ENCODE results near the gene ANXA11. TPM values are rescaled to one million over a fixed set of nuclear protein-coding genes. Genes with fewer than 3 reads are reported as not detected.
"Not testable (repeated sequence)": the region's sequence is repeated elsewhere in the genome, so short reads cannot be mapped to it uniquely, and the experiment has no call there.

Gene ANXA11
- total RNA-seq, 1 donor from 2014 or later: 219 TPM

- no peak for DNase-seq (ENCODE audit: low read depth)
Measured at GRCh38 chr10:80210259-80210658, 4.9 kb upstream of the ANXA11 start.

- no peak for DNase-seq (ENCODE audit: low read depth)
Measured at GRCh38 chr10:80207768-80208370, 2.5 kb upstream of the ANXA11 start.

GRCh38 chr10:80206277-80206655 lies 929 bp upstream of the ANXA11 start:
- DNase-seq (ENCODE audit: low read depth): no peak

- peak; percentile 42 for DNase-seq (ENCODE audit: low read depth)
Measured at GRCh38 chr10:80204677-80205476, 460 bp downstream of the ANXA11 start.

GRCh38 chr10:80203835-80204676 lies 1.3 kb downstream of the ANXA11 start:
- peak; percentile 63 for DNase-seq (ENCODE audit: low read depth)

GRCh38 chr10:80202934-80203834 lies 2.2 kb downstream of the ANXA11 start:
- peak; percentile 79 for DNase-seq (ENCODE audit: low read depth)

- not testable (repeated sequence) for DNase-seq (ENCODE audit: low read depth)
Measured at GRCh38 chr10:80202530-80202929, 2.8 kb downstream of the ANXA11 start.

- peak; percentile 76 for DNase-seq (ENCODE audit: low read depth)
Measured at GRCh38 chr10:80201608-80202141, 3.7 kb downstream of the ANXA11 start.

- DNase-seq (ENCODE audit: low read depth): no peak
Measured at GRCh38 chr10:80200687-80201086, 4.7 kb downstream of the ANXA11 start.

GRCh38 chr10:80200259-80200658 lies 5.1 kb downstream of the ANXA11 start:
- DNase-seq (ENCODE audit: low read depth): no peak

GRCh38 chr10:80199828-80200227 lies 5.5 kb downstream of the ANXA11 start:
- no peak for DNase-seq (ENCODE audit: low read depth)

- peak; percentile 84 for DNase-seq (ENCODE audit: low read depth)
Measured at GRCh38 chr10:80197972-80198916, 7.1 kb downstream of the ANXA11 start.

- no peak for DNase-seq (ENCODE audit: low read depth)
Measured at GRCh38 chr10:80196950-80197315, 8.4 kb downstream of the ANXA11 start.

- DNase-seq (ENCODE audit: low read depth): peak; percentile 97
Measured at GRCh38 chr10:80196270-80196949, 8.9 kb downstream of the ANXA11 start.

GRCh38 chr10:80195046-80195574 lies 10.2 kb downstream of the ANXA11 start:
- DNase-seq (ENCODE audit: low read depth): no peak

GRCh38 chr10:80194373-80195045 lies 10.8 kb downstream of the ANXA11 start:
- peak; percentile 86 for DNase-seq (ENCODE audit: low read depth)

- no peak for DNase-seq (ENCODE audit: low read depth)
Measured at GRCh38 chr10:80192553-80192952, 12.8 kb downstream of the ANXA11 start.

All from myocyte (in vitro differentiated cells).